Fibroblast of upper back skin (primary cell): Measurements from ENCODE around the gene TPRN.

Experiments used
- DNase-seq: peaks from one replicate; pipeline ENCODE4 v3.0.0-alpha.2; 2013

TPRN gene

GRCh38 chr9:137170486-137171148 lies 29.9 kb downstream of the TPRN start:
- no peak for DNase-seq

- no peak for DNase-seq
These were observed 30.6 kb downstream of the TPRN start, which contains the start of gene LRRC26 for GRCh38 chr9:137169896-137170358. Gene LRRC26, minus strand, starts transcription at chr9:137170051. Its CDS starts 108 bp downstream, at chr9:137169943.

GRCh38 chr9:137168904-137169856 lies 31.4 kb downstream of the TPRN start:
- no peak for DNase-seq

GRCh38 chr9:137168573-137168903 lies 32.0 kb downstream of the TPRN start:
- DNase-seq: no peak

GRCh38 chr9:137167747-137168572 lies 32.6 kb downstream of the TPRN start:
- no peak for DNase-seq

- DNase-seq: no peak
These were observed 33.2 kb downstream of the TPRN start for GRCh38 chr9:137167277-137167746.

GRCh38 chr9:137166380-137167229 lies 33.9 kb downstream of the TPRN start:
- no peak for DNase-seq

- no peak for DNase-seq
These were observed 35.2 kb downstream of the TPRN start for GRCh38 chr9:137165250-137165836.

GRCh38 chr9:137164370-137165249 lies 35.9 kb downstream of the TPRN start:
- no peak for DNase-seq

- no peak for DNase-seq
These were observed 36.7 kb downstream of the TPRN start for GRCh38 chr9:137163805-137164204.

- DNase-seq: no peak
These were observed 37.2 kb downstream of the TPRN start for GRCh38 chr9:137163365-137163715.

GRCh38 chr9:137162505-137163364 lies 37.8 kb downstream of the TPRN start:
- no peak for DNase-seq

GRCh38 chr9:137161558-137162486 lies 38.7 kb downstream of the TPRN start:
- DNase-seq: no peak

- no peak for DNase-seq
These were observed 39.6 kb downstream of the TPRN start for GRCh38 chr9:137160716-137161557.

GRCh38 chr9:137160054-137160425 lies 40.5 kb downstream of the TPRN start:
- no peak for DNase-seq

- no peak for DNase-seq
These were observed 41.2 kb downstream of the TPRN start for GRCh38 chr9:137159105-137160053.
